GM12878 (cell line): Measurements from ENCODE around the gene RARA. TPM values are rescaled to one million over a fixed set of nuclear protein-coding genes. Genes with fewer than 3 reads are reported as not detected.

Experiments
- BCLAF1 ChIP-seq: fragments of 450-650 bp; IDR thresholded peaks from 2 replicates; pipeline ENCODE4 v1.6.1; 2017; ENCODE audit warnings: antibody characterized with exemption, mild to moderate bottlenecking, moderate library complexity
- PAX5 ChIP-seq: IDR thresholded peaks from 2 replicates; pipeline ENCODE4 v1.6.1; 2011; ENCODE audit warnings: low read depth, low read length, borderline replicate concordance
- STAT3 ChIP-seq: IDR thresholded peaks from 2 replicates; pipeline ENCODE4 v1.6.1; 2011; ENCODE audit warnings: low read depth, low read length, improper control_type of control experiment
- TARDBP ChIP-seq: IDR thresholded peaks from 2 replicates; pipeline ENCODE4 v1.6.1; 2016; ENCODE audit warnings: borderline replicate concordance
- ZBTB11 ChIP-seq: fragments of 450-650 bp; formaldehyde crosslinking; IDR thresholded peaks from 2 replicates; pipeline ENCODE4 v1.5.0; 2022; ENCODE audit warnings: mild to moderate bottlenecking, missing genetic modification characterization
- polyA plus RNA-seq, 11 experiments: library from polyadenylated mRNA; depleted of rRNA in 4 of 11; unstranded in 6 of 11; stranded (reverse) in 5 of 11; fragments of >200 nt; fragmentation: Nextera tagmentation in 4 of 11; fragmentation: Illumina TruSeq in 1 of 11; extraction: Ambion mirVana in 4 of 11; extraction: Trizol in 1 of 11; gene quantifications; 1 replicate in 1 of 11; 2 replicates in 10 of 11; pipeline versions ENCODE4 v1.2.1 to v1.2.3, GENCODE V29; 2011 to 2016; ENCODE audit warnings: inconsistent platforms in 2 of 11, missing spikeins in 2 of 11, low read depth in 1 of 11
- total RNA-seq, 4 experiments: library from RNA; depleted of rRNA in 3 of 4; stranded (reverse); fragments of >200 nt in 3 of 4; fragmentation: Illumina TruSeq in 1 of 4; extraction: Trizol in 1 of 4; gene quantifications; 2 replicates each; pipeline versions ENCODE4 v1.2.1 to v1.2.3, GENCODE V29; 2013 to 2021

RARA gene
- total and polyA plus RNA-seq, 10 of the 15 experiments (the other 5 are each of a cell fraction or from before 2014, with no cell fraction given) = 0.13 to 33.6 (median 13.6) TPM

GRCh38 chr17:40369923-40370322 lies 60.9 kb downstream of the RARA start (continued):
- TF ChIP-seq BCLAF1 (no peak), STAT3 (no peak), ZBTB11 (CRISPR knock-in tag) (no peak), TARDBP (no peak), PAX5 (no peak)
